Kidney epithelial cell (primary cell): ENCODE measurements around the gene MEIOB. TPM values are rescaled to one million over a fixed set of nuclear protein-coding genes. Genes with fewer than 3 reads are reported as not detected.

ENCODE experiments used
- DNase-seq: peaks from one replicate; pipeline ENCODE4 v3.0.0-alpha.2; 2010; ENCODE audit warnings: low read depth
- H3K27me3 ChIP-seq: 2 replicates; pipeline ENCODE4 v1.6.0; 2011; ENCODE audit warnings: low read length; ENCODE audit not compliant: control insufficient read depth, insufficient read depth
- H3K36me3 ChIP-seq: 2 replicates; pipeline ENCODE4 v1.5.1; 2011; ENCODE audit warnings: low read length; ENCODE audit not compliant: control insufficient read depth, insufficient read depth
- H3K4me3 ChIP-seq: 2 replicates; pipeline ENCODE4 v1.5.1; 2011; ENCODE audit warnings: low read depth, mild to moderate bottlenecking, control low read depth, low read length
- total RNA-seq: library from RNA; depleted of rRNA; stranded (reverse); fragments of >200 nt; gene quantifications from 2 replicates; pipeline ENCODE4 v1.2.3, GENCODE V29; 2015
- TF ChIP-seq, protein P1 (sequence below): IDR thresholded peaks from 2 replicates; pipeline ENCODE4 v1.5.1; 2011; ENCODE audit warnings: mild to moderate bottlenecking, moderate library complexity, low read length, control low read depth, inconsistent platforms; ENCODE audit not compliant: insufficient read depth, poor library complexity, severe bottlenecking

MEIOB gene
- total RNA-seq, 1 donor from 2014 or later = 6.2 TPM

DNA sequence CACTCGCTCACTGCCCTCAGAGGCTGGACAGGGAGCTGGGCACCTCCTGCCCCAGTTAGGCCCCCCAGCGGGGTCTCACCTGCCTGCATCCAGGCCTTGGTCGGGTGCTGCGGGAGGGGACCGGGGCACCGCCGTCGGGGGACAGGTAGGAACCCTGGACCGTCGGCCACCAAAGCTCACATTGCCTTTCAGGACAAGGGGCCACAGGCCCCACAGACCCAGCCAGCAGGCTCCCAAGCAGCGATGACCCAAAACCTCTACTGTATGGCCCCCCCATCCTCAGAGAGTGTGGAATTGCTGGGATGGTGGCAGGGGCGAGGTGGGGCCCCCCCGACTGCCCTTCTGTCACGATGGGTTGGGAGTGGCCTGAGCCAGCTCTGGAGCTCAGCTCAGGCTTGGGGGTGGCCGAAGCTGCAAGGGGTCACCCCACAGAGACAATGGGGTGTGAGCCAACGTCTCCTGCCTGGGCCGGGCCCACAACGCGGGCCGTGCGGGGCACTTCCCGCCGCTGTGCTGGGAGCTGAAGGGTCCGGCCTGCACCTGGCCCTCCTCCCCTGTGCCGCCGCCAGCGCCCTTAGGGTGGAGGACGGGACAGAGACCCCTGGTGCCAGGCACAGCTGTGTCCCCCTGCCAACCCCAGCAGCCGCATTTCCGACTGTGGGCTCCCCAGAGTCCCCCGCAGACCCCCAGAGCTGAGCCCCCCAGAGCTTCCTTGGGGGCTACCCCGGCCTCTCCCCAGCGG is 79.0 kb downstream of the MEIOB start:
- TF ChIP-seq, protein P1, sequence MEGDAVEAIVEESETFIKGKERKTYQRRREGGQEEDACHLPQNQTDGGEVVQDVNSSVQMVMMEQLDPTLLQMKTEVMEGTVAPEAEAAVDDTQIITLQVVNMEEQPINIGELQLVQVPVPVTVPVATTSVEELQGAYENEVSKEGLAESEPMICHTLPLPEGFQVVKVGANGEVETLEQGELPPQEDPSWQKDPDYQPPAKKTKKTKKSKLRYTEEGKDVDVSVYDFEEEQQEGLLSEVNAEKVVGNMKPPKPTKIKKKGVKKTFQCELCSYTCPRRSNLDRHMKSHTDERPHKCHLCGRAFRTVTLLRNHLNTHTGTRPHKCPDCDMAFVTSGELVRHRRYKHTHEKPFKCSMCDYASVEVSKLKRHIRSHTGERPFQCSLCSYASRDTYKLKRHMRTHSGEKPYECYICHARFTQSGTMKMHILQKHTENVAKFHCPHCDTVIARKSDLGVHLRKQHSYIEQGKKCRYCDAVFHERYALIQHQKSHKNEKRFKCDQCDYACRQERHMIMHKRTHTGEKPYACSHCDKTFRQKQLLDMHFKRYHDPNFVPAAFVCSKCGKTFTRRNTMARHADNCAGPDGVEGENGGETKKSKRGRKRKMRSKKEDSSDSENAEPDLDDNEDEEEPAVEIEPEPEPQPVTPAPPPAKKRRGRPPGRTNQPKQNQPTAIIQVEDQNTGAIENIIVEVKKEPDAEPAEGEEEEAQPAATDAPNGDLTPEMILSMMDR = no peak
- Histone ChIP-seq H3K4me3 (no peak overlapping the region), H3K36me3 (no peaks in the 10 kb centered on the region)

DNA sequence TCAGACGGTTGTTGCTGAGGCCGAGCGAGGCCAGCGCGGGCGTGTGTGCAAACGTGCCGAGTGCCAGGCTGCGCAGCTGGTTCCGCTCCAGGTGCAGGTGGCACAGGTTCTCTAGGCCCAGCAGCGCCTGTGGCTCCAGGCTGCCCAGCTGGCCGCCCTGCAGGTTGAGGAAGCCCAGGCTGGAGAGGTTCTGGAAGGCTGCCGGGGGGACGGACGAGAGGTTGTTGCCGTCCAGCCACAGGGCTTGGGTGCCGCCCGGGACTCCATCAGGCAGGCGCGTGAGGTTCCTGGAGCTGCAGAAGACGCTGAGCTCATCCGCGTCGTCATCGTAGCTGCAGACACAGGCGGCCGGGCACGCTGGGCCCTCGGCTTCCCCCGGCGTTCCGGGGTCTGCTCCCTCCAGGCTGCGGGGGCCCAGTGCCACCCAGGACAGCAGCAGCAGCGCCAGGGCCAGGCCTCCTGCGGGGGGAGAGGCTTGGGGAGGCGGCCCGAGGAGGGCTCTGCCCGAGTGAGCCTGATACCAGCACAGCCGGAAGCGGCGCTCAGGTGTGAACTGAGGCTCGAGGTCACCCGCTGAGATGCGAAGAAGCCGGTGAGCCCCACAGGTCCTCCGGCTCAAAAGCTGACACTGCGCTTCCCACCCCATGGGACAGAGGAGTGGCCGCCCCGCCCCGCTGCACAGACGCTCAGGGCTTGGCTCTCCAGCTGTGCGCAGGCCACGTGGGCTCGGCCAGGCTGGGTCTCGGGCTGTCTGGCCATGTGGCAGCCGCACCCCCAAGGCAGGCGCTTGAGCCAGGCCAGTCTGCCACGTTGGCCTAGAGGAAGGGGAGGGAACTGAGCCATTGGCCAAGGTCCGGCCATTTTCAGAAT is 79.8 kb downstream of the MEIOB start:
- Histone ChIP-seq H3K36me3 (no peaks in the 10 kb centered on the region), H3K4me3 (no peak overlapping the region), H3K27me3 (peaks cover 2% of the 10 kb centered on the region)
- TF ChIP-seq, protein P1 = no peak
- DNase-seq = no peak

More for the DNA sequence above, 79.0 kb downstream of the MEIOB start:
- H3K27me3 ChIP-seq = peaks cover 2% of the 10 kb centered on the region
- no peak for DNase-seq

DNA sequence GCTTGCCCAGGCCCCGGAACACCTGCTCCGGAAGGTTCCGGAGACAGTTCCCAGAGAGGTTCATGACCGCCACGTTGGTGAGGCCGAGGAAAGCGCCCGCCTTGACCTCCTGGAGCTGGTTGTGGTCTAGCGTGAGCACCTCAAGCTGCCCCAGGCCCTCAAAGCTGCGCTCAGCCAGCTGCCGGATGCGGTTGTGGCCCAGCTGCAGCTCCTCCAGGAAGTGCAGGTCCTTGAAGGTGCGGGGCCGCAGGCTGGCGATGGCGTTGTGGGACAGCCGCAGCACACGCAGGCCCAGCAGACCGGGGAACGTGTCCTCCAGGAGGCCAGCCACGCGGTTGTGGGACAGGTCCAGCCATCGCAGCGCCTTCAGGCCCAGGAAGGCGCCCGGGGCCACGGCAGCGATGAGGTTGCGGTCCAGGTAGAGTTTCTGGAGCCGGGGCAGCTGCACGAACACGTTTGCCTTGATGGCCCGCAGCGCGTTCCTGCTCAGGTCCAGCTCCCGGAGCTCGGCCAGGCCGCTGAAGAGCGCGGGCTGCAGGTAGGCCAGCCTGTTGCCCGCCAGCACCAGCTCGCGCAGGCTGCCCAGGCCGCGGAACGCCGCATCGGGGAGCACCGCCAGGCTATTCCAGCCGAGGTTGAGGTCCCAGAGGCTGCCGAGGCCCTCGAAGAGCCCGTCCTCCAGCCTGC is 80.6 kb downstream of the MEIOB start:
- Histone ChIP-seq H3K27me3 (peaks cover 2% of the 10 kb centered on the region), H3K4me3 (no peak overlapping the region), H3K36me3 (no peaks in the 10 kb centered on the region)
- DNase-seq = no peak
- TF ChIP-seq, protein P1 = no peak

DNA sequence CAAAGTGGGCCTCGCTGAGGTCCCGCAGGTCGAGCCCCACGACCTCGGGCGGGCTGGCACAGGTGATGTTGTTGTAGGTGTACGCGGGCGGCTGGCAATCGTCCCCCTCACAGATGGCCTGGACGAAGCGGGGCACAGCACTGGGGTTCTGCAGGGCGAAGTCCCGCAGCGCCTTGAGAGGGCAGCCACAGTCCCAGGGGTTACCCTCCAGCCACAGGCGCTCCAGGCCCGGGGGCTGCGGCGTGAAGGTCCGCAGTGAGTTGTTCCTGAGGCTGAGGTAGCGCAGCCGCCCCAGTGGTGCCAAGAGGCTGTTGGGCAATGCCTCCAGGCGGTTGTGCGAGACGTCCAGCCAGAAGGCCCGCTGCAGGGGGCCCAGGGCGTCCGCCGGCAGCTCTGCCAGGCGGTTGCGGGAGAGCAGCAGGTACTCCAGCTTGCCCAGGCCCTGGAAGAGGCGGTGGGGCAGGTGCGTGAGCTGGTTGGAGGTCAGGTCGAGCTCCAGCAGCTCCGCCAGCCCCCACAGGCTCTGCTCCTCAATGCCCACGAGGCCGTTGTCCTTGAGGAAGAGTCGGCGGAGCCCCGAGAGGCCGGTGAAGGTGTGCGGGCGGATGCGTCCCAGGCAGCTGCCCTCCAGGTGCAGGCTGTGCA is 81.2 kb downstream of the MEIOB start:
- TF ChIP-seq, protein P1 = no peak
- DNase-seq = no peak

DNA sequence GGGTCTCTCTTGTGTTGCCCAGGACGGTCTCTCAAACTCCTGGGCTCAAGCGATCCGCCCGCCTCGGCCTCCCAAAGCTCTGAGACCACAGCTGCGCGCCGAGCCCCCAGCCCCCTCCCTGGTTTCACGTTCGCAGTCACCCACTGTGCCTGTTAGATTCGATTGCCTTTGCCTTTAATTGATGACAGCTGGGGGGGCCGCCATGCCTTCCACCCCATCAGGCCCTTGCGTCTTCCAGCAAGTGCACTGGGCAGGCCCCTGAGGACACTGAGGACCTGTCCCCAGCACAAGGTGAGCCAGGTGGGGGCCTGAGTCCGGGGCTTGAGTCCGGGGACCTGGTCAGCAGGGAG is 81.7 kb downstream of the MEIOB start:
- DNase-seq = no peak
- no peaks in the 10 kb centered on the region for H3K36me3 ChIP-seq
- H3K27me3 ChIP-seq = peaks cover 2% of the 10 kb centered on the region
- TF ChIP-seq, protein P1 = no peak
- no peak overlapping the region for H3K4me3 ChIP-seq

More for the DNA sequence above, 81.2 kb downstream of the MEIOB start:
- Histone ChIP-seq H3K4me3 (no peak overlapping the region), H3K36me3 (no peaks in the 10 kb centered on the region), H3K27me3 (peaks cover 2% of the 10 kb centered on the region)
